H1 (cell line): ENCODE data around the gene ZFAND2B. TPM values are rescaled to one million over a fixed set of nuclear protein-coding genes. Genes with fewer than 3 reads are reported as not detected.

Experiments used
- CTCF ChIA-PET: fragments of 300-600 bp; sonication (Branson Sonifier 250); formaldehyde crosslinking; loops from one replicate; lab custom pipeline; 2021; ENCODE audit not compliant: partially characterized antibody; lab: Charles Lee
- POLR2A ChIA-PET: fragments of 300-600 bp; sonication (Branson Sonifier 250); formaldehyde crosslinking; loops from one replicate; lab custom pipeline; 2021; ENCODE audit warnings: inconsistent platforms; ENCODE audit not compliant: partially characterized antibody; lab: Charles Lee
- DNase-seq, 2 experiments: peaks; one replicate each; pipeline versions ENCODE4 v3.0.0 to v3.0.0-alpha.2; 2010 to 2022; ENCODE audit warnings: low spot score in 2 of 2, low read depth in 1 of 2, mixed read lengths in 1 of 2
- FAIRE-seq: peaks from 2 replicates; lab custom pipeline; 2011; peaks lifted over from hg19 to GRCh38; lab: Jason Lieb, UNC
- H2AFZ ChIP-seq: 2 replicates; pipeline ENCODE4 v1.8.1; 2012; ENCODE audit warnings: low read length, inconsistent platforms
- H2AK5ac ChIP-seq: 2 replicates; pipeline ENCODE4 v1.6.1; 2013; ENCODE audit warnings: low read depth, low read length
- H2BK120ac ChIP-seq: replicated peaks from 2 replicates; pipeline ENCODE3; 2013; ENCODE audit warnings: low read depth, low read length, inconsistent platforms
- H2BK12ac ChIP-seq: 2 replicates; pipeline ENCODE4 v1.6.1; 2013; ENCODE audit warnings: low read depth, low read length
- H2BK15ac ChIP-seq: 2 replicates; pipeline ENCODE4 v1.6.1; 2013; ENCODE audit warnings: low read length
- H2BK20ac ChIP-seq: 2 replicates; pipeline ENCODE4 v1.6.1; 2013; ENCODE audit warnings: low read length
- H2BK5ac ChIP-seq: 2 replicates; pipeline ENCODE4 v1.6.1; 2013; ENCODE audit warnings: low read depth, low read length
- H3K14ac ChIP-seq: 2 replicates; pipeline ENCODE4 v1.6.1; 2013; ENCODE audit warnings: inconsistent platforms; ENCODE audit not compliant: insufficient read length
- H3K18ac ChIP-seq: 2 replicates; pipeline ENCODE4 v1.6.1; 2013; ENCODE audit warnings: low read length; ENCODE audit errors: extremely low read depth
- H3K23ac ChIP-seq: 2 replicates; pipeline ENCODE4 v1.6.1; 2013; ENCODE audit warnings: inconsistent platforms; ENCODE audit not compliant: insufficient read length
- H3K23me2 ChIP-seq: 2 replicates; pipeline ENCODE4 v1.6.1; 2013; ENCODE audit warnings: low read depth, low read length
- H3K27ac ChIP-seq: 2 replicates; pipeline ENCODE4 v1.6.1; 2011; ENCODE audit warnings: low read depth, low read length, inconsistent platforms
- H3K27me3 ChIP-seq, 4 experiments: replicated peaks in 1 of 4; 1 replicate in 1 of 4; 2 replicates in 3 of 4; pipeline versions ENCODE4 v1.6.1 to v1.8.1; 2011 to 2013; ENCODE audit warnings: low read length in 3 of 4, mild to moderate bottlenecking in 3 of 4, inconsistent platforms in 2 of 4, mixed read lengths in 2 of 4, moderate library complexity in 1 of 4; ENCODE audit not compliant: control insufficient read depth in 3 of 4, insufficient read depth in 3 of 4; ENCODE audit errors: extremely low read depth in 1 of 4
- H3K36me3 ChIP-seq, 4 experiments: 2 replicates each; pipeline versions ENCODE4 v1.6.1 to v1.8.1; 2011 to 2013; ENCODE audit warnings: mild to moderate bottlenecking in 4 of 4, low read length in 3 of 4, moderate library complexity in 2 of 4, control low read depth in 1 of 4, inconsistent platforms in 1 of 4; ENCODE audit not compliant: insufficient read depth in 4 of 4, control insufficient read depth in 2 of 4
- H3K4ac ChIP-seq: replicated peaks from 2 replicates; pipeline ENCODE3; 2013; ENCODE audit warnings: low read length, low read depth, mixed read lengths, inconsistent platforms; ENCODE audit not compliant: insufficient read length
- H3K4me1 ChIP-seq, 4 experiments: replicated peaks in 1 of 4; 1 replicate in 1 of 4; 2 replicates in 3 of 4; pipeline versions ENCODE4 v1.6.1 to v1.8.1; 2011 to 2013; ENCODE audit warnings: low read length in 3 of 4, inconsistent platforms in 2 of 4, mixed read lengths in 1 of 4; ENCODE audit not compliant: insufficient read depth in 4 of 4, control insufficient read depth in 3 of 4
- H3K4me2 ChIP-seq, 2 experiments: 2 replicates each; pipeline versions ENCODE4 v1.6.1 to v1.8.1; 2011 to 2013; ENCODE audit warnings: low read depth in 2 of 2, low read length in 2 of 2, control low read depth in 1 of 2, inconsistent platforms in 1 of 2, mild to moderate bottlenecking in 1 of 2; ENCODE audit not compliant: insufficient read depth in 1 of 2
- H3K4me3 ChIP-seq, 4 experiments: fragments of 200-600, 300-600 bp in 1 of 4; sonication (generic), shearing (Covaris generic), sonication (Bioruptor Twin) in 1 of 4; 2 replicates each; pipeline versions ENCODE4 v1.5.1 to v1.8.1; 2011 to 2016; ENCODE audit warnings: low read length in 4 of 4, low read depth in 3 of 4, control low read depth in 2 of 4, inconsistent platforms in 2 of 4, mild to moderate bottlenecking in 2 of 4, mixed read lengths in 1 of 4, moderate library complexity in 1 of 4; ENCODE audit not compliant: insufficient read depth in 2 of 4; ENCODE audit errors: extremely low read depth in 1 of 4
- H3K56ac ChIP-seq: replicated peaks from 2 replicates; pipeline ENCODE3; 2013; ENCODE audit warnings: low read depth, mild to moderate bottlenecking, mixed read lengths, low read length, inconsistent platforms; ENCODE audit not compliant: insufficient read length
- H3K79me1 ChIP-seq: 2 replicates; pipeline ENCODE4 v1.6.1; 2013; ENCODE audit warnings: low read depth, low read length, control low read depth
- H3K79me2 ChIP-seq, 2 experiments: 2 replicates each; pipeline versions ENCODE4 v1.6.1 to v1.8.1; 2012 to 2013; ENCODE audit warnings: low read length in 2 of 2, mild to moderate bottlenecking in 2 of 2, inconsistent platforms in 1 of 2; ENCODE audit not compliant: insufficient read depth in 2 of 2, control insufficient read depth in 1 of 2
- H3K9ac ChIP-seq, 4 experiments: replicated peaks in 1 of 4; 1 replicate in 1 of 4; 2 replicates in 3 of 4; pipeline versions ENCODE4 v1.6.1 to v1.8.1; 2011 to 2013; ENCODE audit warnings: low read depth in 3 of 4, low read length in 3 of 4, control low read depth in 2 of 4, mild to moderate bottlenecking in 2 of 4, moderate library complexity in 2 of 4, inconsistent platforms in 1 of 4; ENCODE audit errors: extremely low read depth in 1 of 4
- H3K9me3 ChIP-seq, 2 experiments: 2 replicates each; pipeline versions ENCODE4 v1.6.1 to v1.8.1; 2012 to 2013; ENCODE audit warnings: mild to moderate bottlenecking in 2 of 2, moderate library complexity in 2 of 2, control low read depth in 1 of 2, inconsistent platforms in 1 of 2, low read depth in 1 of 2, low read length in 1 of 2, mixed read lengths in 1 of 2; ENCODE audit not compliant: insufficient read depth in 2 of 2
- H4K20me1 ChIP-seq, 2 experiments: replicated peaks in 1 of 2; 2 replicates each; pipeline versions ENCODE3 to v1.8.1; 2011 to 2013; ENCODE audit warnings: inconsistent platforms in 2 of 2, low read length in 2 of 2, mild to moderate bottlenecking in 1 of 2; ENCODE audit not compliant: insufficient read depth in 2 of 2, control insufficient read depth in 1 of 2
- H4K5ac ChIP-seq: 2 replicates; pipeline ENCODE4 v1.6.1; 2013; ENCODE audit warnings: low read length, low read depth, mixed read lengths, inconsistent platforms; ENCODE audit not compliant: insufficient read length
- H4K8ac ChIP-seq: 2 replicates; pipeline ENCODE4 v1.8.0; 2013; ENCODE audit warnings: mild to moderate bottlenecking, moderate library complexity, low read length, inconsistent platforms; ENCODE audit not compliant: insufficient read depth; ENCODE audit errors: extremely low read depth
- H4K91ac ChIP-seq: replicated peaks from 2 replicates; pipeline ENCODE3; 2013; ENCODE audit warnings: low read length, mixed read lengths, inconsistent platforms; ENCODE audit not compliant: insufficient read length
- KDM4A ChIP-seq: IDR thresholded peaks from one replicate; pipeline ENCODE4 v1.7.1; 2012; ENCODE audit warnings: low read depth, mild to moderate bottlenecking, moderate library complexity, low read length, inconsistent platforms; ENCODE audit not compliant: severe bottlenecking
- RNF2 ChIP-seq: fragments of 200-900, 300-1000 bp; sonication (generic); IDR thresholded peaks from 2 replicates; pipeline ENCODE4 v1.7.1; 2016; ENCODE audit warnings: borderline replicate concordance, low read depth, mild to moderate bottlenecking, antibody characterized with exemption, low read length; ENCODE audit not compliant: poor library complexity, severe bottlenecking; ENCODE audit errors: missing control alignments
- SP4 ChIP-seq: IDR thresholded peaks from 2 replicates; pipeline ENCODE4 v1.6.1; 2012; ENCODE audit warnings: low read length, inconsistent platforms
- TAF7 ChIP-seq: optimal IDR thresholded peaks from 2 replicates; pipeline ENCODE3; 2011; ENCODE audit warnings: low read depth, mild to moderate bottlenecking, inconsistent platforms, low read length, moderate library complexity, borderline replicate concordance
- TEAD4 ChIP-seq: IDR thresholded peaks from 2 replicates; pipeline ENCODE4 v1.6.1; 2012; ENCODE audit warnings: low read depth, low read length, inconsistent platforms, mixed read lengths
- WGBS, 2 experiments: shearing (Covaris generic) in 1 of 2; methylation state at CpG; one replicate each; pipeline versions ENCODE4 v1.1.6 to v1.1.7; 2013 to 2015; ENCODE audit warnings: low lambda C conversion rate in 2 of 2, mixed read lengths in 2 of 2, inconsistent platforms in 1 of 2, low coverage in 1 of 2, missing lambda C conversion rate in 1 of 2; ENCODE audit not compliant: insufficient replicate concordance in 2 of 2, insufficient coverage in 1 of 2, insufficient read length in 1 of 2; ENCODE audit errors: extremely low coverage in 1 of 2, missing lambda C conversion rate in 1 of 2; 5-methylcytosine and 5-hydroxymethylcytosine counted together
- polyA plus RNA-seq, 7 experiments: library from polyadenylated mRNA; depleted of rRNA in 3 of 7; stranded (reverse) in 5 of 7; unstranded in 2 of 7; fragments of >200 nt in 5 of 7; fragments of 200-250 nt in 2 of 7; gene quantifications; 1 replicate in 5 of 7; 2 replicates in 1 of 7; 4 replicates in 1 of 7; pipeline versions ENCODE4 v1.2.1 to v1.2.3, GENCODE V29; 2011 to 2013; ENCODE audit warnings: missing spikeins in 2 of 7, mixed read lengths in 2 of 7
- total RNA-seq: library from RNA; stranded (reverse); fragmentation: NEBNext Ultra II Directional; extraction: Animal tissue kit (Norgen Biotek cat#: 25700); gene quantifications from 2 replicates; pipeline ENCODE4 v1.2.1, GENCODE V29; 2021

Gene ZFAND2B
- total and polyA plus RNA-seq, 2 of the 8 experiments (the other 6 are each of a cell fraction or from before 2014, with no cell fraction given): 16.0 to 17.9 TPM

GRCh38 chr2:219182331-219183150 is 24.0 kb upstream of the ZFAND2B start:
- peaks cover 0 to 8% of the 10 kb centered on the region in 2 experiments; a peak in 1 of 4 replicates for H3K79me2 ChIP-seq
- H3K9me3 ChIP-seq: no peaks in the 10 kb centered on the region
- H3K79me1 ChIP-seq: peaks cover 6% of the 10 kb centered on the region
- H4K8ac ChIP-seq: no peak overlapping the region
- H2AFZ ChIP-seq: no peak overlapping the region
- ChIA-PET POLR2A (interaction anchor here (1.0 to 2.8 kb wide), 5 partner anchors 11 to 67 kb away, joined by 3 to 11 read pairs (median 5); partner anchors contain the start of genes ABCB6 and ANKZF1), CTCF (interaction anchor here (0.5 to 3.9 kb wide), 7 partner anchors 10 to 456 kb away, joined by 3 to 18 read pairs (median 3); no protein-coding TSS in a partner anchor)
- H2BK15ac ChIP-seq: no peak overlapping the region
- H3K18ac ChIP-seq: no peak overlapping the region
- 84% methylated on average over 8 of the region's 8 CpGs; no CpG with 5 or more reads in 1 of the 2 experiments for WGBS, 2 experiments
- H3K23ac ChIP-seq: no peak overlapping the region
- no peak overlapping the region for H4K5ac ChIP-seq
- no peak overlapping the region for H2BK120ac ChIP-seq
- no peak overlapping the region for H3K4me2 ChIP-seq
- no peak overlapping the region for H3K4me3 ChIP-seq
- peaks cover 0 to 6% (median 4%) of the 10 kb centered on the region in 4 experiments; a peak in 6 of 7 replicates for H3K4me1 ChIP-seq
- no peaks in the 10 kb centered on the region for H3K27me3 ChIP-seq
- no peak overlapping the region for H2AK5ac ChIP-seq
- no peak overlapping the region for H3K56ac ChIP-seq
- peaks cover 0 to 4% of the 10 kb centered on the region in 2 experiments for H4K20me1 ChIP-seq
- no peak overlapping the region for H3K9ac ChIP-seq
- no peak overlapping the region for H3K27ac ChIP-seq
- H3K36me3 ChIP-seq: peaks cover 6 to 37% (median 22%) of the 10 kb centered on the region in 4 experiments; a peak in 6 of 8 replicates
- TF ChIP-seq TEAD4: no peak
- TF ChIP-seq TAF7: no peak
- TF ChIP-seq RNF2: peak; percentile 30
- no peak for TF ChIP-seq SP4
- TF ChIP-seq KDM4A: no peak
- no peak overlapping the region for H3K14ac ChIP-seq
- no peak overlapping the region for H2BK12ac ChIP-seq
- H2BK20ac ChIP-seq: no peak overlapping the region
- FAIRE-seq (no peak), DNase-seq (no peak)
- no peak overlapping the region for H2BK5ac ChIP-seq
- H3K4ac ChIP-seq: no peak overlapping the region
- peaks cover 7% of the 10 kb centered on the region; the same call in 1 of the 2 replicates for H3K23me2 ChIP-seq
- no peak overlapping the region for H4K91ac ChIP-seq
